Stimulated activated naive CD4-positive, alpha-beta T cell treated with Interleukin-2 at 50 U/mL for 16 hours (primary cell): ENCODE measurements around the gene MAP2K5.

Experiments
- DNase-seq: peaks from one replicate; lab custom pipeline; 2025; lab: John Stamatoyannopoulos, UW

The MAP2K5 gene

DNA sequence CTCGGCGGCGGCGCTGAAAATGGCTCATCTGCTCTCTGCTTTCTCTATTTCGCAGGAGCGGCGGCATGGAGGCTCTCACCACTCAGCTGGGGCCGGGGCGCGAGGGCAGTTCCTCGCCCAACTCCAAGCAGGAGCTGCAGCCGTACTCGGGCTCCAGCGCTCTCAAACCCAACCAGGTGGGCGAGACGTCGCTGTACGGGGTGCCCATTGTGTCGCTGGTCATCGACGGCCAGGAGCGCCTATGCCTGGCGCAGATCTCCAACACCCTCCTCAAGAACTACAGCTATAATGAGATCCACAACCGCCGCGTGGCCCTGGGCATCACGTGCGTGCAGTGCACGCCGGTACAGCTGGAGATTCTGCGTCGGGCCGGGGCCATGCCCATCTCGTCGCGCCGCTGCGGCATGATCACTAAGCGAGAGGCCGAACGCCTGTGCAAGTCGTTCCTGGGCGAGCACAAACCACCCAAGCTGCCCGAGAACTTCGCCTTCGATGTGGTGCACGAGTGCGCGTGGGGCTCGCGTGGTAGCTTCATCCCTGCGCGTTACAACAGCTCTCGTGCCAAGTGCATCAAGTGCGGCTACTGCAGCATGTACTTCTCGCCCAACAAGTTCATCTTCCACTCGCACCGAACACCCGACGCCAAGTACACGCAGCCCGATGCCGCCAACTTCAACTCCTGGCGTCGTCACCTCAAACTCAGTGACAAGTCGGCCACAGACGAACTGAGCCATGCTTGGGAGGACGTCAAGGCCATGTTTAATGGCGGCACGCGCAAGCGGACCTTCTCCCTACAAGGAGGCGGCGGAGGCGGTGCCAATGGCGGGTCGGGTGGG lies 283.6 kb downstream of the MAP2K5 start:
- no peak for DNase-seq

DNA sequence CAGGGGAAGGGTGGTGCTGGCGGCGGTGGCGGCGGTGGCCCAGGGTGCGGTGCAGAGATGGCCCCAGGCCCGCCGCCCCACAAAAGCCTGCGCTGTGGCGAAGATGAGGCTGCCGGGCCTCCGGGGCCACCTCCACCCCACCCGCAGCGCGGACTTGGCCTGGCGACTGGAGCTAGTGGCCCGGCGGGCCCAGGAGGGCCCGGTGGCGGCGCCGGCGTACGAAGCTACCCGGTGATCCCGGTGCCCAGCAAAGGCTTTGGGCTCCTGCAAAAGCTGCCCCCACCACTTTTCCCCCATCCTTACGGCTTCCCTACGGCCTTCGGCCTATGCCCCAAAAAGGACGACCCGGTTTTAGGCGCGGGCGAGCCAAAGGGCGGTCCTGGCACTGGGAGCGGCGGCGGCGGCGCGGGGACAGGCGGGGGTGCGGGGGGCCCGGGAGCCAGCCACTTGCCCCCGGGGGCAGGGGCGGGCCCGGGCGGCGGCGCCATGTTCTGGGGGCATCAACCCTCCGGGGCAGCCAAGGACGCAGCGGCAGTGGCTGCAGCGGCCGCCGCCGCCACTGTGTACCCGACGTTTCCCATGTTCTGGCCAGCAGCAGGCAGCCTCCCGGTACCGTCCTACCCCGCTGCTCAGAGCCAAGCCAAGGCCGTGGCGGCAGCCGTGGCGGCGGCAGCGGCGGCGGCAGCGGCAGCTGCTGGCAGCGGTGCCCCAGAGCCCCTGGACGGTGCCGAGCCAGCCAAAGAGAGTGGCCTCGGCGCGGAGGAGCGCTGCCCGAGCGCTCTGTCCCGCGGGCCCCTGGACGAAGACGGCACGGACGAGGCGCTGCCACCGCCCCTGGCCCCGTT lies 284.4 kb downstream of the MAP2K5 start:
- DNase-seq = no peak

DNA sequence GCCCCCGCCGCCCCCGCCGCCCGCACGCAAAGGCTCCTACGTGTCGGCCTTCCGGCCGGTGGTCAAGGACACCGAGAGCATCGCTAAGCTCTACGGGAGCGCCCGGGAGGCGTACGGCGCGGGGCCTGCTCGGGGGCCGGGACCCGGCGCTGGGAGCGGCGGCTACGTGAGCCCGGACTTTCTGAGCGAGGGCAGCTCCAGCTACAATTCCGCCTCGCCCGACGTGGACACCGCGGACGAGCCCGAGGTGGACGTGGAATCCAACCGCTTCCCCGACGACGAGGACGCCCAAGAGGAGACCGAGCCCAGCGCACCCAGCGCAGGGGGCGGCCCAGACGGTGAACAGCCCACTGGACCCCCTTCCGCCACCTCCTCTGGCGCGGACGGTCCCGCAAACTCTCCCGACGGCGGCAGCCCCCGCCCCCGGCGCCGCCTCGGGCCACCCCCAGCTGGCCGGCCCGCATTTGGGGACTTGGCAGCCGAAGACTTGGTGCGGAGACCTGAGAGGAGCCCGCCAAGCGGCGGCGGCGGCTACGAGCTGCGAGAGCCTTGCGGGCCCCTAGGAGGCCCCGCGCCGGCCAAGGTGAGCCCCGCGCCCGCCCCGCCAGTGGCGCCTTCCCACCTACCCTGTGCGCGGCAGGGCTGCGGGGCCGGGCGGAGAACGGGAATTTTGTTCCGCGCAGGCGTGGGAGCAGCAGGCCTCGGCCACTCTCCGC lies 285.2 kb downstream of the MAP2K5 start:
- no peak for DNase-seq

DNA sequence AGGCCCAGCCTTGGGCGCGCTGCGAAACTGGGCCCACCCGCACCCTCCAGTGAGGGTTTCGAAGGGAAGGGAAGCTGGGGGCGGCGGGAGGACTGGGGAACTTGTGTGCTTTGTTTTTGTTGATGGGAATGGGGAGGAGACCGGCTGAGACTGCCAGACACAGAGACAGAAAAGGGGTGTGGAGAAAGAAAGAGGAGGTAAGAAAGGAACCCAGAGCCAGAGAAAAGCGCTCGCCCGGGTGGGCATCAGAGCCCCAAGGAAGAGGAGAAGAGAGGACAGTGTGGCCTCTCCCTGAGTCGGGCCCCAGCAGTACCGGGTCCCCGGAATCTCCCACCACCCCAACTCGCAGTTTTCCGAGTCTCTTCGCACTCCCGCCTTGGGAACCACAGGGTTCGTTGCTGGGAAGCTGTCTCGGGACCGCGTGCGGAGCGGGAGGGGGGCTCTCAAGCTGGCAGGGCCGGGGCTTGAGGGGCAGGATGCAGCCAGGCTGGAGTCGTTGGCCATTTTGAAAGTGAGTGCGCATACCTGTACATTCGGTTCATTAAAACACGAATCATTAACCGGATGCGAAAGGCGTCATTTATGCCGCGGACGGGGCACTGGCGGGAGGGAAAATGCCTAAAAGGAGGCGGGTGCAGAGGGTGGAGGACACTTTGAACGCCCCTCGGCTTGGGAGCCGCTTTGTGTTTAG lies 285.9 kb downstream of the MAP2K5 start:
- no peak for DNase-seq

DNA sequence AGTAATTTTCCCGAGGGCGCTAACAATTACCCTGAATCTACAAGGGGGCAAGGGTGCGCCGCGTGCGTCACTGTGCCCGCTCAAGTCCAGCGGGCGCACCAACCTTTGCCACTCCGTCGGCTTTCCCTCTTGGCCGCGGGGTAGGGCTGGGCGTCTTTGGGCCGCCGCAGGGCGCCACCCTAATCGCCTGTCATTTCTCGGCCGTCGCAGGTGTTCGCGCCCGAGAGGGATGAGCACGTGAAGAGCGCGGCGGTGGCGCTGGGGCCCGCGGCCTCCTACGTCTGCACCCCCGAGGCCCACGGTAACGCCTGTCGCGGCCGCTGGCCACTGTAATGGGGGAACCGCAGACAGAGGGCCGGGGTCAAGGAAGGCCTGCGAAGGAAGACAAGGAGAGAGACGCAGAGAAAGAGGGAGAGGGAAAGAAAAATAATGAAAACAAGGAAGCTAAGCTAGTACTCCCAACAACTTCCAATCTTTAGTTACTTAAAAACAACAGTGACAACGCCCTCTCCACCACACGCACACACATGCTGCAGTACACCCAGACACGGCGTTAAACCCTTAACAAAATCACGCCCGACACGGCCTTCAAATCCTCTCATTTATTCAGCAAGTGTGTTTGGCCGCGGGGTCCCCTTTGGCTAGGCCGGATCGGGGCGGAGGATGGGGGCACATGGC lies 286.6 kb downstream of the MAP2K5 start:
- DNase-seq = no peak

DNA sequence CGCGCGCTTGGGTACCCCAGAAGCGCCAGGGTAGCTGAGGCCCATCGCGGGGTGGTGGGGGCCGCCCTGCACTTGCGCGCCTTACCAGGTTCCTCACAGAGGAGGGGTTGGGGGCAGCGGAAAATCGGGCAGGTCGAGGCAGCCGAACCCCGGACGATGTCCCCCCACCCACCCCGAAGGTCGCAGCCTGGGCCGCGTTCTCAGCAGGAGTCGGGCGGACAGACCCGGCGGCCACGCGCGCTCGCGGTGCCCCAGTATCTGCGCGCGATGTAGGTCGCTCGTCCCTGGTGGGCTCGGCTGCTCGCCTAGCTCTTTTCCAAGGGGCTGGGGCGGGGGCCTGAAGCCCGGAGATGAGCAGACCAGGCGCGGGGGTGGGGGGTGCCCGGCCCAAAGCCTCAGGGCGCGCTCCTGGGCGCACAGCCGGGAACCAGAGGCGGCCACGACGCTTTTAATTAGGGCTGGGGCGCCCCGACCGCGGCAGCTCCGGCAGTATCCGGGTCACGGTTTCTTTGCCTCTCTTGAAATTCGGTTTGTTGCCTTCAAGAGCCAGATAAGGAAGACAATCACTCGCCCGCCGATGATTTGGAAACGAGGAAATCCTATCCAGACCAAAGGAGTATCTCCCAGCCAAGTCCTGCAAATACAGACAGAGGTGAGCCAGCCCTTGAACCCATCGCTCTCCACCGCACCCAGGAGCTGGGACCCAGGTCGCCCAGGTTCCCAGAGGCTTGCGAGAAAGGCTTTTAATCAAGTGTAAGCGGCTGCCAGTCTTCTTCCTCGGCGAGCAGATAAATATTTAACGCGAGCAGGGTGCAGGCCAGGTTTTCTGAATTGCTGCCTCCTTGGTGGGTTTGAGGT lies 287.4 kb downstream of the MAP2K5 start:
- DNase-seq = no peak

DNA sequence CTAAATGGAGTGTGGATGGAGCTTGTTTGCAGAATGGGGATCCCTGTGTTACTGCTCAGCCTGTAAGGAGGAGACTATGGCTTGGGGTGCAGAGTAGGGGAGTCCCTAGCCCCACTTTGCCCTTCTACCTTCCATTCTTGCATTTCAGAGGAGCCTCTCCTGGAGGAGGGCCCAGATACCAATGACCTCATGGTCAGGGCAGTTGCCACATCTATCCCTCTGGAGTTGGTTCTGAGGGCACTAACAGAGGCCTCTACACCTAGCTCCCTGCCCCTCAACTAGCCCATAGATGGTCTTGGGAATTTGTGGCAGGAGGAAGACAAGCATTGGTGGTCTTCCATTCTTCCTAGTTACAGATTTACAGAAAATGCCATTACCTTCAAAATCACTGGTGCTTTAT lies 288.9 kb downstream of the MAP2K5 start:
- DNase-seq = no peak

DNA sequence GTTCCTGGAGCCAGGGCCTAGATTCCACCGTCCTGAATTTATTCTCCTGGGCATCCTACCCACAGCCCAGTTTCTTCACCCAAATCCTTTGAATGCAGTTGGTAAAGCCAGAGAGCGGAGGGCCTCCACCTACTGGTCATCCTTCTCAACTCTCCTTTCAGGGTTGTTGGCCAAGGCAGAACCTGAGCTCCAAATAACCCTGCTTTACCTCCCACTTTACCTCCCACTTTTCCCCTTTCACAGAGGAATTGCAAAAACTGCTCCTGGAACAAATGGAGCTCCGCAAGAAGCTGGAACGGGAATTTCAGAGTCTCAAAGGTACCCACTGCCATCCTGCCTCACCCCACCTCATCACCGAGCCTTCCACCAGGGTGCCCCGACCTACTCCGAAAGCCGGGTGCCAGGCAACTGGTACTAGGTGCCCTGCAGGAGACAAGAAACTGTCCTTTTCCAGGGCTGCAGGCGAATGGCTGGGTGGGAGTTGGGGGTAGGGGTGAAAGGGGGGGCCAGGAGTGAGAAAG lies 289.6 kb downstream of the MAP2K5 start:
- DNase-seq = no peak

DNA sequence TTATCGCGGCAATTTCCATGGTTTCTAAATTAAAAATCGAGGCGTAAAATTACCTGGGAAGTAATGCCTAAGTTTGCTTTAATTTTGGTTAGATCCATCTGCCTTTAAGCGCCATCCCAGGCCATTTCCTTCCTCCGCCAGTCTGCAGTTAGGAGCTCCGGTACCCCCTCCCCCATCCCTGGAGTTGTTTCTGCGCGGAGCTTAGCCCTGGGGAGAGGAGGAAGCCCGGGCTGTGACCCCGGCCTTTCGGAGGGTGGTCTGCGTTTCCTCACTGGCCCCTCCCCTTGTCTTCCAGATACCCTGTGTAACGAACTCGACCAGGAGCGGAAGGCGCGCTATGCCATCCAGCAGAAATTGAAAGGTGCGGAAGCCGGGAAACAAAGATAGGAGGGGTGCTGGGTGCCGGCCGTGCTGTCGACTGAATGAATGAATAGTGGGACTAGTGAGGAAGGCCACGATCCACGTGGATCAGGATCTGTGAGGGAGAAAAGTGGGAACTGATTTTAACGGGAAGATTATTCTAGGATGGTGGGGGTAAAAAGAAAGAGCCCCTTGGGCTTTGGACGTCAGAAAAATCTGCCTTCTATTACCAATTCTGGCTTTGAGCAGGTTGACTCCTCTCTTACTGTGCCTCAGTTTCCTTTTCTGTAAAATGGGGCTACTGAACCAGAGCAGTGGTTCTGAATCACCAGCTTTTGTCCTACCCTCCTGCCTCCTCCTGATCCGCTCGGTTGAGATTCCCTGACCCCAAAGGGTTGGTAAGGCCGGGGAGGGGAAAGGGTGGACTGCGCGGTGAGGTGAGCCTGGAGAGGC lies 290.6 kb downstream of the MAP2K5 start:
- DNase-seq = no peak

DNA sequence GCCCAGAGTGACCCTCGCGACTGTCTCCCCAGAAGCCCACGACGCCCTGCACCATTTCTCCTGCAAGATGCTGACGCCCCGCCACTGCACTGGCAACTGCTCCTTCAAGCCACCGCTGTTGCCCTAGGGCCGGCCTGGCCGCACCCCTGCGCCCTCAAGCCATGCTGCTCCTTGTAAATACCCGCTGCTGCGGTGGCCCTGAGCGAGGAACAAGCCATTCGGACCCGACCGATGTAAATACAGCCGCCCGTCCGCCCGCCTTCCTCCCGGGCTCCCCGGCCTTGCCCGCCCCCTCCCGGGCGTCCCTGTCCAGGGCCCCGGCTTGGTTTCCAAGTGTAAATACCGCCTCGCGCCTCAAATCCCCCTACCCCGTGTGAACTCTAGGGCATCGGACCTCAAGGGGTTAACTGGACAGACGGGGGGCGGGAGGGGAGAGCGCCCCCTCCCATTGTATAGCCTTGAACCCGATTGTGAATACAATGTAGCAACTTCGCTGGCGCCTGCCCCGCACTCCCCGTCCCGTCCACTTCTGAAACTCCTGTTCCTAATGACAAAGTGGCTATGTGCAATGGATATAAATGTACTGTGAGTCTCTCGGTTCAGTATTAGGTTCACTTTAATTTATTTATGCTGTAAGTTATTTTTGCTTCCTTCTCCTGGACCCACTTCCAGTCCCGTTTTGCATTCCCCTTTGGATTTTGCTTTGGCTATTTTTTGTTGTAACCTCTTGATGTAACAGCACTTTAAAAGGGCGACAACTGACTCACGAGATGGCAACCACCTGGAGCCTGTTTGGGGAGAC lies 291.4 kb downstream of the MAP2K5 start:
- DNase-seq = no peak

DNA sequence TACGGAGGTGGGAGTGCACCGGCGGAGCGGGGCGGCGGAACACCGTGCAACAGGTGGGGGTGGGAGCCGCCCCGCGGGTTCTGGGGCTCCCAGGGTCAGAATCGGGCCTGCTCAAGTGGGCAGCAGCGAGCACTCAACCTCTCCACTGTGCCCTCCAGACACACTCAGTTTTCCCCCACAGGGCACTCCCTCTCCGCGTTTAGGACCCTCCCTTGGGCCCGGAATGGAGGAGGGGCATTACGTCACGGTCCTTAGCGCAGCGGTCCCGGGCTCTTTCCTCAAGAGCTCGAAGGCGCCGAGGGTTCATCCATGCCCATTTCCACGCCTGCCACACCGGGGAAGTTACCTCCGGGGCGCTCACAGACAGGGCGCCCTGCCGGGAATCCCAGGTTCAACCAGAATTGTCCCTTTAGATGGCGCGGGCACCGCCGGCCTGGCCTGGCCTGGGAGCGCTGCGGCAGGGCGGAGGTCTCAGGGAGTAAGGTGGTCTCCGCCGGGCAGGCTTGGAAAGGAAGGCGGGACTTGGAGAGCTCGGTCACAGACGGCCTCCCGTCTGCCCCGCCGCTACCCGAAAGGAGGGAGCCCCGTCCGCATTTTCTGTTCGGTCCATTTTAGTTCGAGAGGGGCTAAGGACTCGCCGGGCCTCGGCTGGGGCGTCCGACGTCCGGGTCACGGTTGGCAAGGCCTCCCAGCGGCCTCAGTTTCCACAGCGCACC lies 292.2 kb downstream of the MAP2K5 start:
- peak; percentile 19 for DNase-seq

DNA sequence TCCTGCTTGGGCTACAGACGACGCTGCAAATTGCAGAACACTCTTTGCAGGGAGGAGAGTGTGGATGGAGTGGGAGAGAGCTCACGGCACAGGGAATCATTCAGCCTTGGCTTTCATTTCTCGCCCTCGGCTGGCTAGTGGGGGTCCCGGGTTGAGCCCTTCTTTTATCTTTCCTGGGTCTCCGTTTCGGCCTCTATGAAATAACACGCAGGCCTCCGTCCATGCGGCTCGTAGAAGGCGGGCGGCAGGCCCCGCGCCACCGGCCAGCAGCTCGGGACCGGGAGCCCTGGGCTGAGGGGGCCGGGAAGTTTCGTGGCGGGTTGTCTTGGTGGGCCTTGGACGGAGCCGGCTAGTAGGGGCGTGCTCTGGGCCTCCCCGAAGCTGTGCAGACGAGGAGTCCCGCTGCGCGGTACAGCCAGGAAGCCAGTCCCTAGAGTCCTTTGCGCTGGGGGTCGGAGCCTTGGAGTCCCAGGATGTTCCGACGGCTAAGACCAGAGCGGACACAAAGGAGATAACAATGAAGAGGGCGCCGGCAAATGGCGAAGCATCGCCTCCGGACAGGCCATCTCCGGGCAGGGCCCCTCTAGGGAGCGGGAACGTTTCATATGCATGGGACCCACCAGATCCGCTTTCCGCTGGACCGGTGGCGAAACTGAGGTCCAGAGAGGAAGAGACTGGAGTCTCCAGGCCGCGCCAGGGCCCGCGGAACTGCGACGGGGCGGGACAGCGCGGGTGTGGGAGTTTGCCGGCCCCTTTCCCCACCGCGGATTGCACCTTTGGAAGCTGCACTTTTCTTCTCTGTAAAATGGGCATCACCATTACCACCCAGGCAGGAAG lies 293.0 kb downstream of the MAP2K5 start:
- DNase-seq = no peak

DNA sequence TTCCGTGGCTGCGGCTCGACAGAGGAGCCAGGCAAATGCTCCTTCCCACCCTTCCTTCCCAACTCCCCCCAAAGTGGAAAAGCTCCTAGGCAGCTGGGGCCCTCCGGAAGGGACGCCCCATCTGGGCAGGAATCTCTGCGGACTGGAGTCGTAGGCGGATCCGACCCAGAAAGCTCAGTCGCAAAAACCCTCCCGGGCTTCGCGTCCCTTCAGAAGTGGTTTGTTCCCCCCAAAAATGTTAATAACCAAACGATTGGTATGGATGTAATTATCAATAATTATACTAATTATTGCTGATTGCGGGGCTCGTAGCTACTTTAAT lies 293.6 kb downstream of the MAP2K5 start:
- no peak for DNase-seq

DNA sequence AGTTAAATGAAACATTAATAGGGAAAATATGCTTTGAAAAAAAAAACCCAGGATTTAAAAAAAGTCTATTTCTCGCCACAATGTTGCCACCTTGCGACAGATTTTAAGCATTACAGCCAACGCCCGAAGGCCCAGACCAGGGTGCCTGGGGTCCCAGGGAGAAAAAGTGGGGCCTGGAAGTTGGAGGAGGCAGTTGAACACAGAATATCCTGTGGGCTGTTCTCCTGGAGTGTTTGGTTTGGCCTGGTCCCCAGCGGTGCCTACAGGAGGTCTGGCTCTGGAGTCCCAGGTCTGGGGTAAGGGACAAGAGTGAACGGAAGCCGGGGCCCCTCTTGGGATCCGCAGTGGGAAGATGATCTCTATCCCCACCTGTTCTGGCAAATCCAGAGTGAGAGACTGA lies 294.0 kb downstream of the MAP2K5 start:
- DNase-seq = peak; percentile 32

DNA sequence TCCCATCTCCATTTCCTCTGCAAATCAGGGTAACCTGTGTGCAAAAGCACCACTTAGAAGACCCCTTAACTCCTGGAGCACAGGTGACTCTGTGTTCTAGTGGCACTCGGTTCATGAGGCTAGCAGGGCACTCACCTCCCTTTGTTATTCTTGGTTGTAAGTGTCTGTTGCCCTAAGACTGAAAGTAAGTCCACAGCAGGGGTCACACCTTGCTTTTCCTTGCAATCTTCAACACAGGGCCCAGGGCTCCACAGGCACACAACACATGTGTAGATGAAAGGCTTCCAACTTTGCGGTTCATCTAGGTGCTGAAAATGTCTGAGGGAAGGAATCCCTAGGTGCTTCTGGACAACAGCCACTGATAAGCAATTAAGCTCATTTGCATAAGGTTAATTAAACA lies 294.5 kb downstream of the MAP2K5 start:
- DNase-seq = no peak

DNA sequence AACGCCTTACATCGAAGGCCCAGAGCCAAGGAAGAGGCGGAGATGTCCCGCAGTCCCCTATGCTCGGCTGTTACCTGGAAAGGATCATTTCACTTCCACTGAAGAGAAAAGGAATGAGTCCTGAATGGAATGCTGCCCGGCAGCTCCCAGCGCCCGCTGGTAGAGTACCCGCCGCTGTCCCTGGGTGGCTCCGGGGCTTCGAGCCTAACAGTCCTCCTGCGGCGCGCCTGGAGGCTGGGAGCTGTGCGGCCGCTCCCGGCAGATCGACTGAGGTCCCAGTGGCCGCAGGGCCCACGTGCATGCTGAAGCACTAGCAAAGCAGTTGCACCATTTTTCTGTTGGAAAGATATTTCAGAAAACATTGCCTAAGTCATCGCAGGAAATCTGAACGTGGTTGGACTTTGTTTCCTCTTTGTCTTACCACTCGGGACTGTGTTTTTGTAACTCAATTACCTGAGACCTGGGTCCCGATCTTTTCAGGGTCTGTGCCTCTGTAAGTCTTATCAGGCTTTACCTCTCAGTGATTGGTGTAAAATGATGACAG lies 296.4 kb downstream of the MAP2K5 start:
- no peak for DNase-seq

DNA sequence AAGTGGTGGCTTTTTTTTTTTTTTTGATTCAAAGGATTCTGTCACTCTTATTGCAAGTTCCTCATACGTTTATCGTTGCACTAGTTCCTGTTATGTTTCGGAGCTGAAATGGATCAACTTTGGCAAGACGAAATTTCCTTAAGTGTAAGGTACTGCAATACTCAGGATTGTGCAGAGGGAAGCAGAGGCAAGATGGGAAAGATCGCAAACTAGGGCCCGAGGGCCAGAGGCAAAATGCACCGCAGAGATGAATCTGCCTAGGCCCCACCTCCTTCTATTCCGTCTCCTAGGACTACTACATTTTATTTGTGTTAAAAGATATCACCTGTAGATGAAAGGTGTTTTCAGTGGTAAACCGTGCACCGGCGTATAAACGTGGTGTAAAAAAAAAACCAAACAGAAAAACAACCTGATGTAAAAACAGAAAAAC lies 297.0 kb downstream of the MAP2K5 start:
- DNase-seq = no peak
